Effector CD8-positive, alpha-beta T cell (primary cell): ENCODE measurements around the gene ATP13A2.
"Not testable (repeated sequence)": the region's sequence is repeated elsewhere in the genome, so short reads cannot be mapped to it uniquely, and the experiment has no call there.

ENCODE experiments used
- DNase-seq: peaks from one replicate; lab custom pipeline; 2025; lab: John Stamatoyannopoulos, UW

ATP13A2 gene

GRCh38 chr1:16957731-16958130, 54.0 kb downstream of the ATP13A2 start:
- DNase-seq = no peak

GRCh38 chr1:16956775-16957174, 55.0 kb downstream of the ATP13A2 start:
- DNase-seq = no peak

GRCh38 chr1:16955186-16955585, 56.5 kb downstream of the ATP13A2 start:
- DNase-seq = no peak

GRCh38 chr1:16954579-16954978, 57.1 kb downstream of the ATP13A2 start:
- no peak for DNase-seq

GRCh38 chr1:16952376-16952775, 59.4 kb downstream of the ATP13A2 start:
- DNase-seq = not testable (repeated sequence)

- not testable (repeated sequence) for DNase-seq
Measured at GRCh38 chr1:16949026-16949425, 62.7 kb downstream of the ATP13A2 start.

- not testable (repeated sequence) for DNase-seq
Measured at GRCh38 chr1:16948282-16948891, 63.3 kb downstream of the ATP13A2 start.

- no peak for DNase-seq
Measured at GRCh38 chr1:16946646-16947045, 65.1 kb downstream of the ATP13A2 start.

GRCh38 chr1:16946185-16946584, 65.5 kb downstream of the ATP13A2 start:
- not testable (repeated sequence) for DNase-seq

- DNase-seq = not testable (repeated sequence)
Measured at GRCh38 chr1:16945512-16945911, 66.2 kb downstream of the ATP13A2 start.

- DNase-seq = no peak
Measured at GRCh38 chr1:16944038-16944437, 67.7 kb downstream of the ATP13A2 start.

GRCh38 chr1:16939386-16940180, 72.1 kb downstream of the ATP13A2 start:
- DNase-seq = not testable (repeated sequence)

GRCh38 chr1:16938351-16939321, 73.1 kb downstream of the ATP13A2 start:
- no peak for DNase-seq

- not testable (repeated sequence) for DNase-seq
Measured at GRCh38 chr1:16936580-16936979, 75.1 kb downstream of the ATP13A2 start.
